ENCODE measurements around the gene SAMD4A.

- no peak for TF ChIP-seq EZH2phosphoT487 (conservative IDR thresholded peaks at IDR 0.05; ENCODE audit: low read length)
- TF ChIP-seq CTCF (IDR thresholded peaks at IDR 0.05; ENCODE audit: insufficient read depth, low read length, poor library complexity, severe bottlenecking), result no peak
Measured at GRCh38 chr14:54673193-54674045, 106.5 kb downstream of the SAMD4A start.

All from SU-DHL-6 (cell line).